HepG2 (cell line): ENCODE measurements around the gene CNOT8. TPM values are rescaled to one million over a fixed set of nuclear protein-coding genes. Genes with fewer than 3 reads are reported as not detected.
A peak's percentile ranks its signal among the peaks of the same experiment; 100 is the strongest.

Experiments used
- AHDC1 ChIP-seq: sonication (generic); formaldehyde crosslinking; IDR thresholded peaks from 2 replicates; pipeline ENCODE4 v1.5.1; 2020; ENCODE audit warnings: mild to moderate bottlenecking, missing genetic modification reagents, borderline replicate concordance
- BCLAF1 ChIP-seq: fragments of 450-650 bp; IDR thresholded peaks from 2 replicates; pipeline ENCODE4 v1.6.1; 2017; ENCODE audit warnings: mild to moderate bottlenecking
- CREB1 ChIP-seq, 2 experiments: fragments of 450-650 bp in 1 of 2; IDR thresholded peaks; 2 replicates each; pipeline ENCODE4 v1.6.1; 2016 to 2017; ENCODE audit warnings: control low read depth in 1 of 2, mild to moderate bottlenecking in 1 of 2, missing compliant biosample characterization in 1 of 2, missing genetic modification characterization in 1 of 2
- HMG20A ChIP-seq: IDR thresholded peaks from 2 replicates; pipeline ENCODE4 v1.6.1; 2016; ENCODE audit warnings: borderline replicate concordance
- MEIS1 ChIP-seq: sonication (generic); formaldehyde crosslinking; IDR thresholded peaks from 2 replicates; pipeline ENCODE4 v1.9.0; 2021; ENCODE audit warnings: mild to moderate bottlenecking, missing genetic modification reagents, moderate library complexity, borderline replicate concordance
- TFDP1 ChIP-seq: IDR thresholded peaks from 2 replicates; pipeline ENCODE4 v1.6.1; 2016; ENCODE audit warnings: missing compliant biosample characterization, missing genetic modification reagents, borderline replicate concordance
- U2AF1 ChIP-seq: fragments of 200-400 bp; formaldehyde crosslinking; optimal IDR thresholded peaks from 2 replicates; pipeline ENCODE3; 2017; ENCODE audit warnings: mild to moderate bottlenecking, low read depth, low read length
- ZBTB34 ChIP-seq: sonication (generic); formaldehyde crosslinking; IDR thresholded peaks from 2 replicates; pipeline ENCODE4 v1.8.0; 2022; ENCODE audit warnings: mild to moderate bottlenecking, missing genetic modification reagents
- ZNF142 ChIP-seq: sonication (generic); formaldehyde crosslinking; IDR thresholded peaks from 2 replicates; pipeline ENCODE4 v1.4.0; 2020; ENCODE audit warnings: missing genetic modification reagents
- ZNF530 ChIP-seq: sonication (generic); formaldehyde crosslinking; IDR thresholded peaks from 2 replicates; pipeline ENCODE4 v1.5.0; 2020; ENCODE audit warnings: low read depth, mild to moderate bottlenecking, missing genetic modification reagents
- polyA plus RNA-seq, 8 experiments: library from polyadenylated mRNA; depleted of rRNA in 3 of 8; stranded (reverse) in 7 of 8; unstranded in 1 of 8; fragments of >200 nt; fragmentation: Illumina TruSeq in 4 of 8; extraction: Trizol in 4 of 8; gene quantifications; 2 replicates each; pipeline versions ENCODE4 v1.2.1 to v1.2.3, GENCODE V29; 2011 to 2016; ENCODE audit warnings: low read depth in 4 of 8, missing spikeins in 1 of 8, mixed read lengths in 1 of 8; ENCODE audit not compliant: insufficient read depth in 1 of 8
- total RNA-seq, 5 experiments: library from RNA; depleted of rRNA; stranded (reverse); fragments of >200 nt; fragmentation: Illumina TruSeq; extraction: Trizol; gene quantifications; 2 replicates each; pipeline ENCODE4 v1.2.3, GENCODE V29; 2016; ENCODE audit warnings: low read depth in 1 of 5

CNOT8 gene
- total and polyA plus RNA-seq, 2 of the 13 experiments (the other 11 are each of a cell fraction or from before 2014, with no cell fraction given) = 37.1 to 74.9 TPM

GRCh38 chr5:154858297-154858971, at the start of gene CNOT8 (continued):
- TF ChIP-seq BCLAF1 (no peak), TFDP1 (CRISPR knock-in tag) (peak; percentile 45; the same call in 1 of the 2 replicates), ZNF530 (CRISPR knock-in tag) (no peak), AHDC1 (CRISPR knock-in tag) (no peak; the same call in 1 of the 2 replicates), MEIS1 (CRISPR knock-in tag) (no peak), U2AF1 (peak; percentile 77), HMG20A (peak; percentile 29; the same call in 1 of the 2 replicates), ZBTB34 (CRISPR knock-in tag) (no peak; the same call in 1 of the 2 replicates), ZNF142 (CRISPR knock-in tag) (no peak), CREB1 (IDR thresholded peaks at IDR 0.05) (peak; percentile 62; the same call in 1 of the 2 replicates), CREB1 (CRISPR knock-in tag; IDR thresholded peaks at IDR 0.05) (no peak; the same call in none of the 2 replicates)
